ENCODE data around the gene BCAT1. TPM values are rescaled to one million over a fixed set of nuclear protein-coding genes. Genes with fewer than 3 reads are reported as not detected.
"Not testable (repeated sequence)": the region's sequence is repeated elsewhere in the genome, so short reads cannot be mapped to it uniquely, and the experiment has no call there.

BCAT1 gene
- total RNA-seq, 1 experiment from 2014 or later, result 183 TPM

DNA sequence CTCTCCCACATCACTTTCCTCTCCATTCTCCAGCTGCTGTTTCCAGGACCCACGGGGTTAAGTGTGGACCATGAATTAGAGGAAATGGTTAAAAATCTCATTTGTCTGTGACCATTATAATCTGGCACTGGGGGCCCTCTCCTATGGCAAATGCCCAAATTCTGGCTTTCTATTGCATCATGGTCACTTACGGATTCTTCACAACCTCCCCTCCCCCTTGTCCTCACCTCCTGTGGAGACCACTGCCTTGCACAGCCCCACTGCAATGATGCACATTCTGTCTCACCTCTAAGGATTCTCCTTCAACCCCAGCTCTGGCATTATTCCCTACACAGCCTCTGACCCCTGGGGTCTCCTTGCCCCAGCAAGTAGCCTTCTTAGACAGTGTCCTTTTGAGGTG is 18.9 kb downstream of the BCAT1 start:
- Histone ChIP-seq H3K36me3 (ENCODE audit: insufficient read depth, low read length) (0 out of 2 replicates have a peak, but pooled peaks cover 6% of the 10 kb centered on the region), H3K4me1 (ENCODE audit: low read length) (peaks cover 43% of the 10 kb centered on the region), H2AFZ (ENCODE audit: low read length) (no peak overlapping the region)

DNA sequence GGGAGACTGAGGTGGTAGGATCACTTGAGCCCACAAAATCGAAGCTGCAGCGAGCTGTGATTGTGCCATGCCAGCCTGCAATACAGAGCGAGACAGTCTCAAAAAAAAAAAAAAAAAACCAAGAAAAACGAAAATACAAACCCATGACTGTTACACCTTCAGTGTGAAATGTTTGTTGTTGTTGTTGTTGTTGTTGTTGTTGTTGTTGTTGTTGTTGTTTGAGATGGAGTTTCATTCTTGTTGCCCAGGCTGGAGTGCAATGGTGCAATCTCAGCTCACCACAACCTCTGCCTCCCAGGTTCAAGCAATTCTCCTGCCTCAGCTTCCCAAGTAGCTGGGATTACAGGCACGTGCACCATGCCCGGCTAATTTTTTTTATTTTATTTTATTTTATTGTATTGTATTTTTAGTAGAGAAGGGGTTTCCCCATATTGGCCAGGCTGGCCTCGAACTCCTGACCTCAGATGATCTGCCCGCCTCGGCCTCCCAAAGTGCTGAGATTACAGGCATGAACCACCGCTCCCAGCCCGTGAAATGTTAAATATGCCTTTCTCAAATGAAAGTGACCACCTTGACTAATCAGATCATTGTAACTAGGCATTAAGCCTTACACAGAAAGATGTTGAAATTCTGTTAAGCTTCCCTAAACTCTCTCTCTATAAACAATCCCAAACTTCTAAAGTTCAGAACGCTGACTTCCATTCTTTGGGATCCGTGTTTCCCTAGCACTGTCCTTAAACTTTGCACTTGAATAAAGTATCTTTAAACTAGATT is 20.2 kb downstream of the BCAT1 start:
- not testable (repeated sequence) for H3K27ac ChIP-seq (ENCODE audit: low read length); H3K9me3 ChIP-seq (ENCODE audit: low read length)

More for the DNA sequence above, 18.9 kb downstream of the BCAT1 start:
- no peak overlapping the region for H3K9ac ChIP-seq (ENCODE audit: low read length)
- no peak for DNase-seq
- peak overlapping the region; percentile 15; the same call in 1 of the 2 replicates for H3K27ac ChIP-seq (ENCODE audit: low read length)
- H3K27me3 ChIP-seq (ENCODE audit: low read length), result no peaks in the 10 kb centered on the region
- H3K4me3 ChIP-seq (ENCODE audit: low read length), result no peak overlapping the region
- H4K20me1 ChIP-seq (ENCODE audit: insufficient read depth, low read depth, low read length), result no peaks in the 10 kb centered on the region
- no peaks in the 10 kb centered on the region for H3K9me3 ChIP-seq (ENCODE audit: low read length)
- H3K9me2 ChIP-seq (replicated peaks; ENCODE audit: insufficient read depth, low read length), result no peaks in the 10 kb centered on the region
- H3K4me2 ChIP-seq (ENCODE audit: low read depth, low read length, poor library complexity, severe bottlenecking), result no peak overlapping the region
- H3K79me2 ChIP-seq (ENCODE audit: low read length), result peaks cover 81% of the 10 kb centered on the region

DNA sequence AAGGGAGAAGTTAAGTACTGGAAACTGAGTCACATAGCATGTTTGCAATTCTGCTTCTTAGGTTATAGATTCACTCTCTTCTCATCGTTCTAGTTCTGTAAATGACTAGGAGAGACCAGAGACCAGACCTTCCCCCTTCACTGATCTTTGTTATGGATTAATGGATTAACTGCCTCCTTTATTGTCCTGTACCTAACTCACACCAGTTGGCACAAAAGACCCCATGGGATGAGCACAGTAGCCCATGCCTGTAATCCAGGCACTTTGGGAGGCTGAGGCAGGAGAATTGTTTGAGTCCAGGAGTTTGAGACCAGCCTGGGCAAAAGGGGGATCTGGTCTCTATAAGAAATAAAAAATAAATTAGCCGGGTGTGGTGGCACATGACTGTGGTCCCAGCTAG is 20.8 kb downstream of the BCAT1 start:
- Histone ChIP-seq H3K79me2 (ENCODE audit: low read length) (peaks cover 81% of the 10 kb centered on the region), H3K27me3 (ENCODE audit: low read length) (no peaks in the 10 kb centered on the region), H3K36me3 (ENCODE audit: insufficient read depth, low read length) (0 out of 2 replicates have a peak, but pooled peaks cover 6% of the 10 kb centered on the region), H3K4me3 (ENCODE audit: low read length) (no peak overlapping the region), H2AFZ (ENCODE audit: low read length) (no peak overlapping the region), H3K4me1 (ENCODE audit: low read length) (peaks cover 43% of the 10 kb centered on the region), H3K27ac (ENCODE audit: low read length) (peak overlapping the region; percentile 31; the same call in 1 of the 2 replicates), H3K9me2 (replicated peaks; ENCODE audit: insufficient read depth, low read length) (no peaks in the 10 kb centered on the region), H4K20me1 (ENCODE audit: insufficient read depth, low read depth, low read length) (no peaks in the 10 kb centered on the region), H3K9me3 (ENCODE audit: low read length) (no peaks in the 10 kb centered on the region), H3K9ac (ENCODE audit: low read length) (no peak overlapping the region), H3K4me2 (ENCODE audit: low read depth, low read length, poor library complexity, severe bottlenecking) (no peak overlapping the region)
- DNase-seq, result no peak

More for the DNA sequence above, 20.2 kb downstream of the BCAT1 start:
- Histone ChIP-seq H3K4me1 (ENCODE audit: low read length) (peaks cover 43% of the 10 kb centered on the region), H3K79me2 (ENCODE audit: low read length) (peaks cover 81% of the 10 kb centered on the region)
- H2AFZ ChIP-seq (ENCODE audit: low read length); H3K4me3 ChIP-seq (ENCODE audit: low read length); DNase-seq; H4K20me1 ChIP-seq (ENCODE audit: insufficient read depth, low read depth, low read length); H3K36me3 ChIP-seq (ENCODE audit: insufficient read depth, low read length); H3K9me2 ChIP-seq (replicated peaks; ENCODE audit: insufficient read depth, low read length); H3K27me3 ChIP-seq (ENCODE audit: low read length); H3K9ac ChIP-seq (ENCODE audit: low read length); H3K4me2 ChIP-seq (ENCODE audit: low read depth, low read length, poor library complexity, severe bottlenecking): not testable (repeated sequence)

DNA sequence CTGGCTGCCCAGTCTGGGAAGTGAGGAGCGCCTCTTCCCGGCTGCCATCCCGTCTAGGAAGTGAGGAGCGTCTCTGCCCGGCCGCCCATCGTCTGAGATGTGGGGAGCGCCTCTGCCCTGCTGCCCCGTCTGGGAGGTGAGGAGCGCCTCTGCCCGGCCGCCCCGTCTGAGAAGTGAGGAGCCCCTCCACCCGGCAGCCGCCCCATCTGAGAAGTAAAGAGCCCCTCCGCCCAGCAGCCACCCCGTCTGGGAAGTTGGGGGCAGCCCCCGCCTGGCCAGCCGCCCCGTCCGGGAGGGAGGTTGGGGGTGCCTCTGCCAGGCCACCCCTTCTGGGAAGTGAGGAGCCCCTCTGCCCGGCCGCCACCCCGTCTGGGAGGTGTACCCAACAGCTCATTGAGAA is 22.8 kb downstream of the BCAT1 start:
- H3K4me1 ChIP-seq (ENCODE audit: low read length), result peaks cover 38% of the 10 kb centered on the region
- not testable (repeated sequence) for DNase-seq
- H3K79me2 ChIP-seq (ENCODE audit: low read length), result peaks cover 85% of the 10 kb centered on the region

DNA sequence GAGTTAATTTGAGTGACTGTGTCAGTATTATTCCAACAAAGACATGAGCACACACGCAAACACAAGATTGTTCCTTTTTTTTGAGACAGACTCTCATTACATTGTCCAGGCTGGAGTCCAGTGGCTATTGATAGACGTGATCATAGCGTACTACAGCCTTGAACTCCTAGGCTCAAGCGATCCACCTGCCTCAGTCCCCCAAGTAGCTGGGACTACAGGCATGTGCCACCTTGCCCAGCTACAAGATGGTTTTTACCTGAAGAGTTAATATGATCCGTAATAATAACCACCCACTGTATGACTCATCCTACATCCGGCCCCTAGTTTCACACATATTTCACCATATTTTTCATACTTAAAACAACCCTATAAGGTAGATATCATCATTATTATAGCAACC is 26.8 kb downstream of the BCAT1 start:
- Histone ChIP-seq H3K9me3 (ENCODE audit: low read length) (no peaks in the 10 kb centered on the region), H3K9me2 (replicated peaks; ENCODE audit: insufficient read depth, low read length) (no peaks in the 10 kb centered on the region), H3K27me3 (ENCODE audit: low read length) (no peaks in the 10 kb centered on the region), H3K27ac (ENCODE audit: low read length) (no peak overlapping the region), H3K4me1 (ENCODE audit: low read length) (peaks cover 17% of the 10 kb centered on the region), H3K9ac (ENCODE audit: low read length) (no peak overlapping the region), H2AFZ (ENCODE audit: low read length) (no peak overlapping the region), H3K4me3 (ENCODE audit: low read length) (no peak overlapping the region), H3K36me3 (ENCODE audit: insufficient read depth, low read length) (0 out of 2 replicates have a peak, but pooled peaks cover 3% of the 10 kb centered on the region), H4K20me1 (ENCODE audit: insufficient read depth, low read depth, low read length) (no peaks in the 10 kb centered on the region), H3K4me2 (ENCODE audit: low read depth, low read length, poor library complexity, severe bottlenecking) (no peak overlapping the region), H3K79me2 (ENCODE audit: low read length) (peaks cover 84% of the 10 kb centered on the region)
- peak; percentile 54 for DNase-seq

More for the DNA sequence above, 22.8 kb downstream of the BCAT1 start:
- not testable (repeated sequence) for H3K36me3 ChIP-seq (ENCODE audit: insufficient read depth, low read length); H3K27ac ChIP-seq (ENCODE audit: low read length); H3K4me3 ChIP-seq (ENCODE audit: low read length); H2AFZ ChIP-seq (ENCODE audit: low read length); H3K9me2 ChIP-seq (replicated peaks; ENCODE audit: insufficient read depth, low read length); H3K27me3 ChIP-seq (ENCODE audit: low read length); H3K4me2 ChIP-seq (ENCODE audit: low read depth, low read length, poor library complexity, severe bottlenecking); H3K9ac ChIP-seq (ENCODE audit: low read length); H4K20me1 ChIP-seq (ENCODE audit: insufficient read depth, low read depth, low read length); H3K9me3 ChIP-seq (ENCODE audit: low read length)

DNA sequence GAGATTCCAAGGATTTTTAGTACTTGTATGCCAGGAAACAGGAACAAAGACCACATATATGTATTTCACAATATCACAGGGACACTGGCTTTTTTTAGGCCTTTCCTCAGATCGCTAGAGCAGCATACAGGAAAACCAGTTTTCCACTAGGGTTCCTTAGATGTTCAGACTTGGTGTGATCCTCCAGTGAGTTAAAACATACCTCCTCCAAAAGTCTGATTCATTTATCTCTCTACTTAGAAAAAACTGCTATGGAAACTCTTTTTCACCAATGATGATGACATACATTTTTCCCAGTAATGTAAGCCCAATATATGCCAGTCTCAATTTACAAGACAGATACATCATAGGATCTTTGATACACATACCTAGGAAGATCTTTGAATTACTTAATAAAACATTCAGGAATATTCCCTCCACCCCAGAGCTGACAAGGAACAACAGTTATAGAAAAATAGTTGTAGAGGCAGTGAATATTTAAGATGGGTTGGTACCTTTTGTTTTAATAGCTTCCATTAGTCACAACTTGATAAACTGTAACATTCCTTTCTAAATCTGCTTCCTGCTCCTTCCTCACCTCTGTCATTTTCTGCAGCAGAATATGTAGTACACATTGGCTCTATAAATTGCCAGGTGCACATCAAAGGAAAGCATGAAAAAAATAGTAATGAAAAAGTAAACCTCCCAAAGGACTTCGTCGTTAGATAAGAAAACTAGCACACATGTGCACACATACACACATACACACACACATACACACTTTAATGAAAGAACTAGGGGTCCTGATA is 27.5 kb downstream of the BCAT1 start:
- H3K27me3 ChIP-seq (ENCODE audit: low read length), result no peaks in the 10 kb centered on the region
- no peak for DNase-seq

DNA sequence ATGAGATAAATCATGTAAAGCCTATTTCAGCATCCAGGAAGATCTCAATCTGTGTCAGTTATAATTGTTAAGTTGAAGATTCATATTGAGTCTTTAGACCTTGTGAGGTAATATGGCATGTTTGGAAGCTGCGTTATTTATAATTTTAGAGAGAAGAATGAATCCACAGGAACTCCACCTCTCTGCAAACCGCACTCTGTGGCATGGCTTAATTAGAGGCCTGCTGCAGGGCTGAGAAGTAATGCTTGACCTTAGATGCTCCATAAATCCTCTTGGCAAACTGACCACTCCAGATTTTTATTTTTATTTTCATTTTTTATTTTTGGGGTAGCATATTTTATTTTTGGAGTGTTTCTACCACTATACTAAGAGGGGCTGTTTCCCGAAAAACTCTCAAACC is 28.8 kb downstream of the BCAT1 start:
- Histone ChIP-seq H3K9ac (ENCODE audit: low read length) (no peak overlapping the region), H2AFZ (ENCODE audit: low read length) (no peak overlapping the region)

More for the DNA sequence above, 27.5 kb downstream of the BCAT1 start:
- H3K9me2 ChIP-seq (replicated peaks; ENCODE audit: insufficient read depth, low read length), result no peaks in the 10 kb centered on the region
- H2AFZ ChIP-seq (ENCODE audit: low read length), result no peak overlapping the region
- no peaks in the 10 kb centered on the region for H3K9me3 ChIP-seq (ENCODE audit: low read length)
- no peak overlapping the region for H3K9ac ChIP-seq (ENCODE audit: low read length)
- H3K36me3 ChIP-seq (ENCODE audit: insufficient read depth, low read length), result no peaks in the 10 kb centered on the region
- no peak overlapping the region for H3K4me3 ChIP-seq (ENCODE audit: low read length)
- H3K79me2 ChIP-seq (ENCODE audit: low read length), result peaks cover 86% of the 10 kb centered on the region
- peaks cover 17% of the 10 kb centered on the region for H3K4me1 ChIP-seq (ENCODE audit: low read length)
- H3K4me2 ChIP-seq (ENCODE audit: low read depth, low read length, poor library complexity, severe bottlenecking), result no peak overlapping the region
- no peaks in the 10 kb centered on the region for H4K20me1 ChIP-seq (ENCODE audit: insufficient read depth, low read depth, low read length)
- no peak overlapping the region for H3K27ac ChIP-seq (ENCODE audit: low read length)

DNA sequence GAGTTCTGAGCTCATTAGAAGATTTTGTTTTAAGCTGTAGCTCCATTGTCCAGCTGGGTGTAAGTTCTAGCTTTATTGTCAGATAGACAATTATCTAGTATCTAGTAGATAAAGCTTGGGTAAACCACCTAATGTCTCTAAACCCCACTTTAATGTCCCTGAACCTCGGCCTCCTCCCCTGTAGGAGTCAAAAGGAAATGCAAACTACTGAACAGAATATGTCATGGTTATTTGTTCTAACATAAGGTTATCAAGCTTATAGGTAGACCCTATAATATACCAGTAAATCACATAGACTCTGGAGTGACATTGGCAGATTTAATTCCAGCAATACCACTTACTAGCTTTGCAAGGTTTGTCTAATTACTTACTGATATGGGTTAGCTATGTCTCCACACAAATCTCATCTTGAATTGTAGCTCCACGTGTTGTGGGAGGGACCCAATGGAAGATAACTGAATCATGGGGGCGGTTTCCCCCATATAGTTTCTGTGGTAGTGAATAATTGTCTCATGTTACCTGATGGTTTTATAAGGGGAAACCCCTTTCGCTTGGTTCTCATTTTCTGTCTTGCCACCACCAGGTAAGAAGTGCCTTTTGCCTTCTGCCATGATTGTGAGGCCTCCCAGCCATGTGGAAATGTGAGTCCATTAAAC is 29.4 kb downstream of the BCAT1 start:
- Histone ChIP-seq H3K4me2 (ENCODE audit: low read depth, low read length, poor library complexity, severe bottlenecking) (no peak overlapping the region), H3K27me3 (ENCODE audit: low read length) (no peaks in the 10 kb centered on the region), H2AFZ (ENCODE audit: low read length) (no peak overlapping the region), H3K4me3 (ENCODE audit: low read length) (no peak overlapping the region), H3K36me3 (ENCODE audit: insufficient read depth, low read length) (no peaks in the 10 kb centered on the region), H3K9me3 (ENCODE audit: low read length) (no peaks in the 10 kb centered on the region), H3K4me1 (ENCODE audit: low read length) (peaks cover 17% of the 10 kb centered on the region), H3K79me2 (ENCODE audit: low read length) (peaks cover 98% of the 10 kb centered on the region), H4K20me1 (ENCODE audit: insufficient read depth, low read depth, low read length) (no peaks in the 10 kb centered on the region), H3K27ac (ENCODE audit: low read length) (no peak overlapping the region), H3K9ac (ENCODE audit: low read length) (no peak overlapping the region), H3K9me2 (replicated peaks; ENCODE audit: insufficient read depth, low read length) (no peaks in the 10 kb centered on the region)
- DNase-seq, result no peak

More for the DNA sequence above, 28.8 kb downstream of the BCAT1 start:
- no peaks in the 10 kb centered on the region for H4K20me1 ChIP-seq (ENCODE audit: insufficient read depth, low read depth, low read length)
- H3K4me3 ChIP-seq (ENCODE audit: low read length), result no peak overlapping the region
- DNase-seq, result no peak
- H3K36me3 ChIP-seq (ENCODE audit: insufficient read depth, low read length), result no peaks in the 10 kb centered on the region
- no peaks in the 10 kb centered on the region for H3K9me3 ChIP-seq (ENCODE audit: low read length)
- H3K27ac ChIP-seq (ENCODE audit: low read length), result no peak overlapping the region
- peaks cover 17% of the 10 kb centered on the region for H3K4me1 ChIP-seq (ENCODE audit: low read length)
- no peaks in the 10 kb centered on the region for H3K27me3 ChIP-seq (ENCODE audit: low read length)
- H3K9me2 ChIP-seq (replicated peaks; ENCODE audit: insufficient read depth, low read length), result no peaks in the 10 kb centered on the region
- H3K79me2 ChIP-seq (ENCODE audit: low read length), result peaks cover 98% of the 10 kb centered on the region
- H3K4me2 ChIP-seq (ENCODE audit: low read depth, low read length, poor library complexity, severe bottlenecking), result no peak overlapping the region

Data from Karpas-422 (cell line).